MM.1S (cell line): Measurements from ENCODE around the gene MYOZ2.

Source experiments
- DNase-seq: peaks from one replicate; pipeline ENCODE4 v3.0.0-alpha.2; 2015
- H2AFZ ChIP-seq: fragments of 300-600 bp; sonication (generic); 2 replicates; pipeline ENCODE4 v1.6.0; 2016; ENCODE audit warnings: antibody characterized with exemption, low read length
- H3F3A ChIP-seq: fragments of 300-600 bp; sonication (generic); 2 replicates; pipeline ENCODE4 v1.6.1; 2016; ENCODE audit warnings: mild to moderate bottlenecking, antibody characterized with exemption, low read length, moderate library complexity, mixed read lengths; ENCODE audit not compliant: insufficient read depth
- H3K27ac ChIP-seq: fragments of 300-600 bp; sonication (generic); 2 replicates; pipeline ENCODE4 v1.5.1; 2016; ENCODE audit warnings: mild to moderate bottlenecking, low read length
- H3K27me3 ChIP-seq: fragments of 300-600 bp; sonication (generic); replicated peaks from 2 replicates; pipeline ENCODE4 v1.6.0; 2016; ENCODE audit warnings: low read length; ENCODE audit not compliant: insufficient read depth
- H3K36me3 ChIP-seq: fragments of 300-600 bp; sonication (generic); replicated peaks from 2 replicates; pipeline ENCODE4 v1.6.1; 2016; ENCODE audit warnings: mild to moderate bottlenecking, low read length, mixed read lengths; ENCODE audit not compliant: insufficient read depth
- H3K4me1 ChIP-seq: fragments of 300-600 bp; sonication (generic); 2 replicates; pipeline ENCODE4 v1.6.1; 2016; ENCODE audit warnings: low read length, mixed read lengths
- H3K4me2 ChIP-seq: fragments of 300-600 bp; sonication (generic); 2 replicates; pipeline ENCODE4 v1.6.0; 2016; ENCODE audit warnings: low read depth, low read length
- H3K4me3 ChIP-seq: fragments of 300-600 bp; sonication (generic); 2 replicates; pipeline ENCODE4 v1.5.1; 2016; ENCODE audit warnings: low read length, mixed read lengths
- H3K79me2 ChIP-seq: fragments of 300-600 bp; sonication (generic); 2 replicates; pipeline ENCODE4 v1.6.1; 2016; ENCODE audit warnings: mixed run types, low read length, mixed read lengths
- H3K9ac ChIP-seq: fragments of 300-600 bp; sonication (generic); 2 replicates; pipeline ENCODE4 v1.6.1; 2016; ENCODE audit warnings: low read length, mixed read lengths
- H3K9me2 ChIP-seq: fragments of 300-600 bp; sonication (generic); replicated peaks from 2 replicates; pipeline ENCODE4 v1.6.1; 2016; ENCODE audit warnings: mild to moderate bottlenecking, low read length, mixed read lengths; ENCODE audit not compliant: insufficient read depth
- H3K9me3 ChIP-seq: fragments of 300-600 bp; sonication (generic); replicated peaks from 2 replicates; pipeline ENCODE4 v1.6.1; 2016; ENCODE audit warnings: mild to moderate bottlenecking, low read length, mixed read lengths; ENCODE audit not compliant: insufficient read depth
- H4K20me1 ChIP-seq: fragments of 300-600 bp; sonication (generic); 2 replicates; pipeline ENCODE4 v1.6.1; 2016; ENCODE audit warnings: mild to moderate bottlenecking, low read length, moderate library complexity, mixed read lengths; ENCODE audit not compliant: insufficient read depth
- CTCF ChIP-seq: fragments of 300-600 bp; sonication (generic); IDR thresholded peaks from 2 replicates; pipeline ENCODE4 v1.5.1; 2016; ENCODE audit warnings: antibody characterized with exemption, low read length, mixed read lengths
- EZH2 ChIP-seq: fragments of 300-600 bp; sonication (generic); optimal IDR thresholded peaks from 2 replicates; pipeline ENCODE3; 2017; ENCODE audit warnings: low read depth, mild to moderate bottlenecking, antibody characterized with exemption, low read length, mixed read lengths
- EZH2phosphoT487 ChIP-seq: fragments of 300-600 bp; sonication (generic); IDR thresholded peaks from 2 replicates; pipeline ENCODE4 v1.6.1; 2018; ENCODE audit warnings: antibody characterized with exemption, low read length

Gene MYOZ2

DNA sequence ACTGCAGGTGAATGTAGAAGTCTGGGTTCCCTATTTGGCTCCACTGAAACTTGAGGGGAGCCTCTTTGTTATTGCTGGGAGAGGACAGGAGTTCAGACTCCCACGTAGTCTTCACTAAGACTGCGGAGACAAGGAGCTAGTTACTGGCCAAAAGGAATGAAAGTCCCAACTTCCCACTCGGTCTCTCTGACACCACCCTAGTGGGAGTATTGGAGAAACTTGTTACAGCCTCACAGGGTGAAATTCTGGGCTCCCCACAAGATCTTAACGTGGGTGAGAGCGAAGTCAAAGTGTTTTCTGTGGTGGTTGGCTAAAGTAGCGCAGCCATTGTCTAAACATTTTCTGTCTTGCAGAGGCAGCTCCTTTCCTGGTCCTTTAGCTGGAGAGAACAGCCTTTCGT is 13.5 kb downstream of the MYOZ2 start:
- TF ChIP-seq EZH2phosphoT487 (no peak), EZH2 (no peak), CTCF (no peak)
- no peaks in the 10 kb centered on the region for H3K79me2 ChIP-seq
- DNase-seq: no peak
- H3K27ac ChIP-seq: no peak overlapping the region
- no peak overlapping the region for H3K4me2 ChIP-seq
- no peaks in the 10 kb centered on the region for H4K20me1 ChIP-seq
- H3F3A ChIP-seq: no peaks in the 10 kb centered on the region
- H3K9me2 ChIP-seq: no peaks in the 10 kb centered on the region
- H2AFZ ChIP-seq: no peak overlapping the region
- no peak overlapping the region for H3K9ac ChIP-seq
- H3K27me3 ChIP-seq: no peaks in the 10 kb centered on the region
- no peak overlapping the region for H3K4me3 ChIP-seq
- H3K36me3 ChIP-seq: no peaks in the 10 kb centered on the region
- H3K4me1 ChIP-seq: no peaks in the 10 kb centered on the region
- H3K9me3 ChIP-seq: no peaks in the 10 kb centered on the region

DNA sequence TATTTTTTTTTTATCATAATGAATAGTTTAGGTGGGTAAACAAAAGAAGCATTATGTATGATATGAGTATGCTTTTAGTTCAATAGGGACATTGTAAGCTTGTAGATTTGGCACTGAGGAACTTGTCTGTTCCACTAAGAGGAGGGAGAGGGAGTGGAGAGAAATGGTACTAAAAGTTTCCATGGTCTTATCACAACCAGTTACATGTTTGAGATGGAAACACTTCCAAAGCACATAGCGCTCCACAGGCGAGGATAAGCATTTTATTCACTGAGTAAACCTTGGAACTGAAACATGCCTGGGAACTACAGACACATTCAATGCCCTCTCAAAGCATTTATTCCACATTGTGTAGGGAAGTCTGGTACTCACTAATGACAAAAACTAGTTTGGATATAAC is 15.5 kb downstream of the MYOZ2 start:
- H3K9me2 ChIP-seq: no peaks in the 10 kb centered on the region
- no peaks in the 10 kb centered on the region for H3K79me2 ChIP-seq
- no peaks in the 10 kb centered on the region for H3K36me3 ChIP-seq
- no peak overlapping the region for H3K27ac ChIP-seq
- no peaks in the 10 kb centered on the region for H3F3A ChIP-seq
- H2AFZ ChIP-seq: no peak overlapping the region
- no peaks in the 10 kb centered on the region for H3K27me3 ChIP-seq
- no peak overlapping the region for H3K4me3 ChIP-seq
- H4K20me1 ChIP-seq: no peaks in the 10 kb centered on the region
- no peaks in the 10 kb centered on the region for H3K4me1 ChIP-seq
- no peak for TF ChIP-seq EZH2phosphoT487
- TF ChIP-seq CTCF: no peak
- TF ChIP-seq EZH2: no peak
- no peak for DNase-seq
- H3K4me2 ChIP-seq: no peak overlapping the region
- H3K9me3 ChIP-seq: no peaks in the 10 kb centered on the region
- H3K9ac ChIP-seq: no peak overlapping the region

GRCh38 chr4:119152741-119153140 is 17.1 kb downstream of the MYOZ2 start:
- no peak for TF ChIP-seq CTCF
- TF ChIP-seq EZH2: no peak
- TF ChIP-seq EZH2phosphoT487: no peak
- Histone ChIP-seq H3K4me3 (no peak overlapping the region), H3K9me2 (no peaks in the 10 kb centered on the region), H3K9me3 (no peaks in the 10 kb centered on the region), H3K27ac (no peak overlapping the region), H3K27me3 (no peaks in the 10 kb centered on the region), H4K20me1 (no peaks in the 10 kb centered on the region), H3K4me2 (no peak overlapping the region), H2AFZ (no peak overlapping the region), H3K9ac (no peak overlapping the region), H3K79me2 (no peaks in the 10 kb centered on the region), H3K36me3 (no peaks in the 10 kb centered on the region), H3K4me1 (no peaks in the 10 kb centered on the region), H3F3A (no peaks in the 10 kb centered on the region)
- DNase-seq: no peak
